Transverse colon (tissue), 4 donors: ENCODE data around the gene SLC5A2. TPM values are rescaled to one million over a fixed set of nuclear protein-coding genes. Genes with fewer than 3 reads are reported as not detected.

Experiments used
- DNase-seq: peaks from one replicate; pipeline ENCODE4 v3.0.0-alpha.2; 2019
- H3K27ac ChIP-seq, 4 donors: fragments of 200-600 bp; sonication (generic); 2 replicates each; pipeline ENCODE4 v1.5.1; 2016 to 2018; ENCODE audit warnings: inconsistent platforms in 4 of 4
- H3K27me3 ChIP-seq: fragments of 200-600 bp; sonication (generic); 2 replicates; pipeline ENCODE4 v1.5.1; 2017; ENCODE audit warnings: inconsistent platforms
- H3K36me3 ChIP-seq, 4 donors: fragments of 200-600 bp; sonication (generic); 2 replicates each; pipeline ENCODE4 v1.5.1; 2017 to 2019; ENCODE audit warnings: inconsistent platforms in 4 of 4
- H3K4me1 ChIP-seq, 4 donors: fragments of 200-600 bp; sonication (generic); 2 replicates each; pipeline ENCODE4 v1.5.1; 2017 to 2020; ENCODE audit warnings: inconsistent platforms in 4 of 4
- H3K4me3 ChIP-seq, 4 donors: fragments of 200-600 bp; sonication (generic); 1 replicate in 1 of 4; 2 replicates in 3 of 4; pipeline versions ENCODE4 v1.5.1 to v1.6.1; 2017 to 2019; ENCODE audit warnings: inconsistent platforms in 4 of 4
- H3K9me3 ChIP-seq, 2 donors: fragments of 200-600 bp; sonication (generic); 2 replicates each; pipeline ENCODE4 v1.5.1; 2017 to 2019; ENCODE audit warnings: inconsistent platforms in 2 of 2
- EP300 ChIP-seq: sonication (generic); formaldehyde crosslinking; IDR thresholded peaks from one replicate; pipeline ENCODE4 v1.6.1; 2017; ENCODE audit warnings: antibody characterized with exemption, low read depth
- POLR2A ChIP-seq: fragments of 450-650 bp; IDR thresholded peaks from one replicate; pipeline ENCODE4 v1.6.1; 2016; ENCODE audit warnings: antibody characterized with exemption, mild to moderate bottlenecking, moderate library complexity
- POLR2AphosphoS5 ChIP-seq, 3 donors: sonication (generic); formaldehyde crosslinking; IDR thresholded peaks; one replicate each; pipeline ENCODE4 v1.6.1; 2016; ENCODE audit warnings: antibody characterized with exemption in 3 of 3
- WGBS, 2 donors: methylation state at CpG; one replicate each; pipeline ENCODE4 v1.1.5; 2018; ENCODE audit warnings: low coverage in 1 of 2; 5-methylcytosine and 5-hydroxymethylcytosine counted together
- in situ Hi-C, 4 donors: fragments of 200-750 bp; cut with MboI; loops; one replicate each; pipeline versions ENCODE4 v1.15.0 to v1.15.1; 2017; ENCODE audit warnings: low sequenced_read_pairs in 3 of 4, low pct_ligation_motif_present in 1 of 4, low pct_unique_long_range_greater_than_20kb in 1 of 4
- intact Hi-C: fragments of 100-400 bp; cut with DNase I; formaldehyde crosslinking; loops from one replicate; pipeline ENCODE4 v1.15.1; 2023; ENCODE audit warnings: low total_unique reads
- total RNA-seq, 4 donors: library from RNA; depleted of rRNA; stranded (reverse); fragments of >200 nt; gene quantifications; one replicate each; pipeline ENCODE4 v1.1.0, GENCODE V29; 2016
- TF ChIP-seq, protein P1 (sequence below), 5 experiments: fragments of 200-600 bp in 3 of 5; fragments of 450-650 bp in 2 of 5; sonication (generic) in 3 of 5; IDR thresholded peaks; 1 replicate in 2 of 5; 2 replicates in 3 of 5; pipeline ENCODE4 v1.5.1; 2016 to 2017; ENCODE audit warnings: antibody characterized with exemption in 5 of 5, inconsistent platforms in 3 of 5, mild to moderate bottlenecking in 2 of 5, moderate library complexity in 1 of 5

The SLC5A2 gene
- total RNA-seq, 4 donors from 2014 or later: not detected

- TF ChIP-seq POLR2A (no peak), EP300 (no peak)
- TF ChIP-seq, protein P1, sequence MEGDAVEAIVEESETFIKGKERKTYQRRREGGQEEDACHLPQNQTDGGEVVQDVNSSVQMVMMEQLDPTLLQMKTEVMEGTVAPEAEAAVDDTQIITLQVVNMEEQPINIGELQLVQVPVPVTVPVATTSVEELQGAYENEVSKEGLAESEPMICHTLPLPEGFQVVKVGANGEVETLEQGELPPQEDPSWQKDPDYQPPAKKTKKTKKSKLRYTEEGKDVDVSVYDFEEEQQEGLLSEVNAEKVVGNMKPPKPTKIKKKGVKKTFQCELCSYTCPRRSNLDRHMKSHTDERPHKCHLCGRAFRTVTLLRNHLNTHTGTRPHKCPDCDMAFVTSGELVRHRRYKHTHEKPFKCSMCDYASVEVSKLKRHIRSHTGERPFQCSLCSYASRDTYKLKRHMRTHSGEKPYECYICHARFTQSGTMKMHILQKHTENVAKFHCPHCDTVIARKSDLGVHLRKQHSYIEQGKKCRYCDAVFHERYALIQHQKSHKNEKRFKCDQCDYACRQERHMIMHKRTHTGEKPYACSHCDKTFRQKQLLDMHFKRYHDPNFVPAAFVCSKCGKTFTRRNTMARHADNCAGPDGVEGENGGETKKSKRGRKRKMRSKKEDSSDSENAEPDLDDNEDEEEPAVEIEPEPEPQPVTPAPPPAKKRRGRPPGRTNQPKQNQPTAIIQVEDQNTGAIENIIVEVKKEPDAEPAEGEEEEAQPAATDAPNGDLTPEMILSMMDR (IDR thresholded peaks at IDR 0.05): no peak
- no peaks in the 10 kb centered on the region for H3K36me3 ChIP-seq
- no peaks in the 10 kb centered on the region for H3K27me3 ChIP-seq
- DNase-seq: no peak
- H3K4me3 ChIP-seq: peak overlapping the region in 2 of 4 donors; percentile 58 to 65
- intact Hi-C loops: no loop called here
- in situ Hi-C loops: loop anchor here in 2 of 4 donors (25.0 kb wide), 2 partner anchors 414 to 486 kb away; partner anchors contain the start of gene HSD3B7 (in 1 of the 2)
- 86% methylated on average over 17 of the region's 17 CpGs; no CpG with 5 or more reads in 1 of the 2 donors for whole genome bisulfite sequencing, 2 donors
- H3K27ac ChIP-seq: peak overlapping the region; percentile 90 to 98 (median 93)
- peaks cover 13 to 60% (median 43%) of the 10 kb centered on the region in 4 donors for H3K4me1 ChIP-seq
- no peaks in the 10 kb centered on the region for H3K9me3 ChIP-seq
Observed at GRCh38 chr16:31473264-31473984, 9.5 kb upstream of the SLC5A2 start.

DNA sequence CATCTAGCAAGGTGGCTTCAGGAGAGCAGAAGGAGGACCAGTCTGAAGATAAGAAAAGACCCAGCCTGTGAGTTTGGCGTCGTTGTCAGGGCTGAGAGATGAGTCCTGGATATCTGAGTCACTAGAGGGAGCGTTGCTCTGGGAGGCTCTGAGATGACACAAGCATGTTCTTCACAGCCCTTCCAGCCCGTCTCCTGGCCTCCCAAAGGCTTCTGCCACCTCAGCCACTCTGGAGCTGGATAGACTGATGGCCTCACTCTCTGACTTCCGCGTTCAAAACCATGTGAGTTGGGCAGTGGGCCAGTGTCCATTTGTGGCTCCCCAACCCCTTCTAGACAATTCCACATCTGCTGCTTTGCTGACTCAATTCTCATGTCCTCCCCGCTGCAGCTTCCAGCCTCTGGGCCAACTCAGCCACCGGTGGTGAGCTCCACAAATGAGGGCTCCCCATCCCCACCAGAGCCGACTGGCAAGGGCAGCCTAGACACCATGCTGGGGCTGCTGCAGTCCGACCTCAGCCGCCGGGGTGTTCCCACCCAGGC, 8.7 kb upstream of the SLC5A2 start:
- no peaks in the 10 kb centered on the region for H3K27me3 ChIP-seq
- H3K4me3 ChIP-seq: no peak overlapping the region
- in situ Hi-C loops: loop anchor here in 2 of 4 donors (25.0 kb wide), 2 partner anchors 413 to 487 kb away; partner anchors contain the start of gene HSD3B7 (in 1 of the 2)
- no peaks in the 10 kb centered on the region for H3K9me3 ChIP-seq
- intact Hi-C loops: no loop called here
- H3K4me1 ChIP-seq: peaks cover 13 to 60% (median 43%) of the 10 kb centered on the region in 4 donors
- DNase-seq: no peak
- TF ChIP-seq POLR2A: no peak
- no peak for TF ChIP-seq EP300
- TF ChIP-seq, protein P1 (IDR thresholded peaks at IDR 0.05): no peak
- TF ChIP-seq POLR2AphosphoS5 (IDR thresholded peaks at IDR 0.05): no peak
- peak overlapping the region in 3 of 4 donors; percentile 3 to 98 (median 95) for H3K27ac ChIP-seq
- 56% methylated on average over 12 of the region's 12 CpGs; no CpG with 5 or more reads in 1 of the 2 donors for WGBS, 2 donors
- no peaks in the 10 kb centered on the region for H3K36me3 ChIP-seq

DNA sequence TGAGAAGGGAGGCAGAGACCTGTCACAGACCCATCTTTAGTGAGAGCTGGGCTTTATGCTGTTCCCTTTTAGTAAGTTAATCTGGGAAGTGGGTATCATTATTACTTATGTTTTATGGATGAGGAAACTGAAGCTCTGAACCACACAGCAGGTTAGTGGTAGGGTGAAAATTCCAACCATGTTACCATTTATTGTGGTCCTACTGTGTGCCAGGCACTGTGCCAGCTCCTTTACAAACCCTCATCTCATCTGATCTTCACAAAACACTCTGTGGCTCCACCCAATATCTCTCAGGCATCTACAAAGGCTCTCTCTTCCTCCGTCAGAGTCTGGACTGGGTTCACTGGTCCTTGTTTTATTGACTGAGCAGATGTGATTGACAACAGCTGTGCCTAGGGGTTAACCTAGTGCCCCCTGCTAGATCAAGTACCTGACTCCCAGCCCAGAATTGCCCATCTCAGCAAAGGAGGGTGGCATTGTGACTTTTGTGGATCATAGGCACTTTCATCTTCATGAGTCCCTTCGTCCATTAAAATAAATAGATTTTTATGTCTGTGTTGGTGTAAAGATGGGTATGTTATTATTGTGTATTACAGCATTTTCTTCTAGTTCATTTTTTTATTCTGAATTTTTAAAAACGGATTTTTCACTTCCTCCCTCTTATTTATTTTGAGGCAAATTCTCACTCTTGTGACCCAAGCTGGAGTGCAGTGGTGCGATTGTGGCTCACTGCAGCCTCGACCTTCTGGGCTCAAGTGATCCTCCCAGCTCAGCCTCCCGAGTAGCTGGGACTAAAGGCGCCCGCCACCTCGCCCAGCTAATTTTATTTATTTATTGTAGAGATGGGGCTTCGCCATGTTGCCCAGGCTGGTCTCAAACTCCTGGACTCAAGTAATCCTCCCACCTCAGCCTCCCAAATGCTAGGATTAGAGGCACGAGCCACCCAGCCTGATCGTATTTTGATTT, 7.9 kb upstream of the SLC5A2 start:
- H3K9me3 ChIP-seq: no peaks in the 10 kb centered on the region
- intact Hi-C loops: no loop called here
- no peak overlapping the region for H3K4me3 ChIP-seq
- H3K27ac ChIP-seq: peak overlapping the region in 3 of 4 donors; percentile 5 to 93 (median 91)
- DNase-seq: no peak
- H3K4me1 ChIP-seq: peaks cover 13 to 64% (median 43%) of the 10 kb centered on the region in 4 donors
- 83 to 88% methylated on average over 6 to 12 of the region's 12 CpGs for WGBS, 2 donors
- H3K27me3 ChIP-seq: no peaks in the 10 kb centered on the region
- TF ChIP-seq POLR2AphosphoS5 (IDR thresholded peaks at IDR 0.05): no peak
- no peak for TF ChIP-seq EP300
- TF ChIP-seq, protein P1 (IDR thresholded peaks at IDR 0.05): no peak
- no peak for TF ChIP-seq POLR2A
- no peaks in the 10 kb centered on the region for H3K36me3 ChIP-seq
- in situ Hi-C loops: loop anchor here in 2 of 4 donors (25.0 kb wide), 3 partner anchors 88 to 488 kb away; partner anchors contain the start of genes HSD3B7 (in 1 of the 2) and ITGAD (in 1 of the 2)
